SK-N-SH (cell line): ENCODE results near the gene DNAJA3. TPM values are rescaled to one million over a fixed set of nuclear protein-coding genes. Genes with fewer than 3 reads are reported as not detected.

ENCODE experiments used
- CTCF ChIA-PET: fragments of 300-600, 350-600 bp; formaldehyde crosslinking; extraction: SDS; loops from one replicate; lab custom pipeline; 2021; lab: Yijun Ruan, JAX
- POLR2A ChIA-PET: fragments of 350-600 bp; sonication (Branson Sonifier 250); formaldehyde crosslinking; extraction: SDS; loops from one replicate; lab custom pipeline; 2020; ENCODE audit warnings: antibody characterized with exemption, inconsistent platforms; lab: Yijun Ruan, JAX
- DNase-seq: peaks from one replicate; pipeline ENCODE4 v3.0.0; 2012
- H2AFZ ChIP-seq: fragments of 200-600 bp; sonication (generic); 2 replicates; pipeline ENCODE4 v1.8.1; 2016; ENCODE audit warnings: antibody characterized with exemption, mild to moderate bottlenecking, low read depth
- H3F3A ChIP-seq: fragments of 200-600 bp; sonication (generic); replicated peaks from 2 replicates; pipeline ENCODE3; 2016; ENCODE audit warnings: antibody characterized with exemption, mild to moderate bottlenecking; ENCODE audit not compliant: insufficient read depth
- H3K27ac ChIP-seq, 2 experiments: fragments of 200-500 bp in 1 of 2; fragments of 200-600 bp in 1 of 2; sonication (Bioruptor generic) in 1 of 2; sonication (generic), shearing (Covaris generic) in 1 of 2; 2 replicates each; pipeline versions ENCODE4 v1.5.1 to v1.6.1; 2014 to 2016; ENCODE audit warnings: low read depth in 2 of 2, inconsistent platforms in 1 of 2, low read length in 1 of 2, mild to moderate bottlenecking in 1 of 2, mixed read lengths in 1 of 2
- H3K27me3 ChIP-seq: fragments of 200-600 bp; sonication (generic), shearing (Covaris generic); 2 replicates; pipeline ENCODE4 v1.6.1; 2016; ENCODE audit warnings: mixed run types; ENCODE audit not compliant: insufficient read depth
- H3K36me3 ChIP-seq, 2 experiments: fragments of 200-500 bp in 1 of 2; fragments of 200-600 bp in 1 of 2; sonication (Bioruptor generic) in 1 of 2; sonication (generic) in 1 of 2; replicated peaks in 1 of 2; 2 replicates each; pipeline versions ENCODE3 to v1.5.1; 2014 to 2016; ENCODE audit warnings: low read length in 1 of 2, mild to moderate bottlenecking in 1 of 2; ENCODE audit not compliant: insufficient read depth in 2 of 2, control insufficient read depth in 1 of 2
- H3K4me1 ChIP-seq, 2 experiments: fragments of 200-500 bp in 1 of 2; fragments of 200-600 bp in 1 of 2; sonication (Bioruptor generic) in 1 of 2; sonication (generic), shearing (Covaris generic) in 1 of 2; 2 replicates each; pipeline versions ENCODE4 v1.5.1 to v1.6.1; 2014 to 2016; ENCODE audit warnings: low read depth in 1 of 2, low read length in 1 of 2, mixed run types in 1 of 2; ENCODE audit not compliant: insufficient read depth in 2 of 2, control insufficient read depth in 1 of 2
- H3K4me2 ChIP-seq: fragments of 200-600 bp; sonication (generic), shearing (Covaris generic); 2 replicates; pipeline ENCODE4 v1.6.1; 2017; ENCODE audit warnings: mixed run types
- H3K4me3 ChIP-seq, 2 experiments: fragments of 200-500 bp in 1 of 2; fragments of 200-600 bp in 1 of 2; sonication (Bioruptor generic) in 1 of 2; sonication (generic), shearing (Covaris generic) in 1 of 2; 2 replicates each; pipeline versions ENCODE4 v1.5.1 to v1.8.1; 2014 to 2016; ENCODE audit warnings: low read depth in 2 of 2, inconsistent platforms in 1 of 2, low read length in 1 of 2, mild to moderate bottlenecking in 1 of 2, mixed read lengths in 1 of 2, moderate library complexity in 1 of 2
- H3K79me2 ChIP-seq: fragments of 200-600 bp; sonication (generic); 2 replicates; pipeline ENCODE4 v1.8.1; 2017; ENCODE audit warnings: mild to moderate bottlenecking; ENCODE audit not compliant: insufficient read depth
- H3K9ac ChIP-seq: fragments of 200-600 bp; sonication (generic); 2 replicates; pipeline ENCODE4 v1.6.1; 2017; ENCODE audit warnings: mixed run types
- H3K9me2 ChIP-seq: fragments of 200-600 bp; sonication (generic); 2 replicates; pipeline ENCODE4 v1.6.1; 2017; ENCODE audit warnings: mixed run types
- H3K9me3 ChIP-seq: fragments of 200-600 bp; sonication (generic); 2 replicates; pipeline ENCODE4 v1.6.1; 2017; ENCODE audit warnings: mixed run types, mild to moderate bottlenecking, moderate library complexity
- H4K20me1 ChIP-seq: fragments of 200-600 bp; sonication (generic); 2 replicates; pipeline ENCODE4 v1.6.1; 2017; ENCODE audit warnings: mild to moderate bottlenecking, mixed run types; ENCODE audit not compliant: insufficient read depth
- CHD2 ChIP-seq: fragments of 150-350 bp; IDR thresholded peaks from 2 replicates; pipeline ENCODE4 v1.6.1; 2018; ENCODE audit warnings: low read length; ENCODE audit not compliant: partially characterized antibody
- ELF1 ChIP-seq: IDR thresholded peaks from 2 replicates; pipeline ENCODE4 v1.4.0; 2012
- EZH2phosphoT487 ChIP-seq: fragments of 200-600 bp; sonication (generic); IDR thresholded peaks from 2 replicates; pipeline ENCODE4 v1.6.1; 2017; ENCODE audit warnings: low read depth, mixed run types, mild to moderate bottlenecking, antibody characterized with exemption, moderate library complexity, borderline replicate concordance
- FOSL2 ChIP-seq: IDR thresholded peaks from 2 replicates; pipeline ENCODE4 v1.4.0; 2012; ENCODE audit warnings: low read depth, mild to moderate bottlenecking, moderate library complexity, borderline replicate concordance
- GATA2 ChIP-seq: sonication (generic); formaldehyde crosslinking; IDR thresholded peaks from 2 replicates; pipeline ENCODE4 v1.5.0; 2020; ENCODE audit warnings: mild to moderate bottlenecking, missing genetic modification reagents
- MXI1 ChIP-seq: IDR thresholded peaks from 2 replicates; pipeline ENCODE4 v1.6.1; 2012; ENCODE audit warnings: mild to moderate bottlenecking, low read depth, low read length, improper control_type of control experiment
- NFIC ChIP-seq: IDR thresholded peaks from 2 replicates; pipeline ENCODE4 v1.4.0; 2012; ENCODE audit warnings: borderline replicate concordance
- NRF1 ChIP-seq: IDR thresholded peaks from 2 replicates; pipeline ENCODE4 v1.6.1; 2012; ENCODE audit warnings: low read depth, mild to moderate bottlenecking, low read length
- POLR2AphosphoS5 ChIP-seq: IDR thresholded peaks from 2 replicates; pipeline ENCODE4 v1.6.1; 2012; ENCODE audit warnings: low read depth, low read length
- SIN3A ChIP-seq: IDR thresholded peaks from 2 replicates; pipeline ENCODE4 v1.6.1; 2012; ENCODE audit warnings: low read depth, mild to moderate bottlenecking, low read length, moderate library complexity, borderline replicate concordance
- SMC3 ChIP-seq: IDR thresholded peaks from 2 replicates; pipeline ENCODE4 v1.6.1; 2012; ENCODE audit warnings: low read depth, low read length, improper control_type of control experiment
- TAF1 ChIP-seq: IDR thresholded peaks from 2 replicates; pipeline ENCODE4 v1.6.1; 2012; ENCODE audit warnings: low read depth, mild to moderate bottlenecking, low read length, moderate library complexity, borderline replicate concordance
- TEAD4 ChIP-seq: IDR thresholded peaks from 2 replicates; pipeline ENCODE4 v1.4.0; 2012; ENCODE audit warnings: mild to moderate bottlenecking, borderline replicate concordance; ENCODE audit not compliant: insufficient read depth
- WGBS: methylation state at CpG from one replicate; pipeline ENCODE4 v1.1.6; 2017; ENCODE audit warnings: low lambda C conversion rate; 5-methylcytosine and 5-hydroxymethylcytosine counted together
- polyA plus RNA-seq, 3 experiments: library from polyadenylated mRNA; depleted of rRNA; stranded (reverse); fragments of >200 nt; gene quantifications; 2 replicates each; pipeline ENCODE4 v1.2.3, GENCODE V29; 2012
- TF ChIP-seq, protein P1 (sequence below): IDR thresholded peaks from 2 replicates; pipeline ENCODE4 v1.6.1; 2012; ENCODE audit warnings: mild to moderate bottlenecking, low read depth, low read length, moderate library complexity
- TF ChIP-seq, protein P2 (sequence below): fragments of 150-350 bp; IDR thresholded peaks from 2 replicates; pipeline ENCODE4 v1.6.1; 2017; ENCODE audit warnings: antibody characterized with exemption, low read length, low read depth, borderline replicate concordance
- TF ChIP-seq, protein P3 (sequence below): IDR thresholded peaks from 2 replicates; pipeline ENCODE4; 2012
- TF ChIP-seq, protein P4 (sequence below): fragments of 200-600 bp; sonication (generic); IDR thresholded peaks from 2 replicates; pipeline ENCODE4 v1.6.1; 2017; ENCODE audit warnings: antibody characterized with exemption, mild to moderate bottlenecking, moderate library complexity

The DNAJA3 gene
- polyA plus RNA-seq, 1 of the 3 experiments (the other 2 are of a cell fraction): 52.6 TPM

DNA sequence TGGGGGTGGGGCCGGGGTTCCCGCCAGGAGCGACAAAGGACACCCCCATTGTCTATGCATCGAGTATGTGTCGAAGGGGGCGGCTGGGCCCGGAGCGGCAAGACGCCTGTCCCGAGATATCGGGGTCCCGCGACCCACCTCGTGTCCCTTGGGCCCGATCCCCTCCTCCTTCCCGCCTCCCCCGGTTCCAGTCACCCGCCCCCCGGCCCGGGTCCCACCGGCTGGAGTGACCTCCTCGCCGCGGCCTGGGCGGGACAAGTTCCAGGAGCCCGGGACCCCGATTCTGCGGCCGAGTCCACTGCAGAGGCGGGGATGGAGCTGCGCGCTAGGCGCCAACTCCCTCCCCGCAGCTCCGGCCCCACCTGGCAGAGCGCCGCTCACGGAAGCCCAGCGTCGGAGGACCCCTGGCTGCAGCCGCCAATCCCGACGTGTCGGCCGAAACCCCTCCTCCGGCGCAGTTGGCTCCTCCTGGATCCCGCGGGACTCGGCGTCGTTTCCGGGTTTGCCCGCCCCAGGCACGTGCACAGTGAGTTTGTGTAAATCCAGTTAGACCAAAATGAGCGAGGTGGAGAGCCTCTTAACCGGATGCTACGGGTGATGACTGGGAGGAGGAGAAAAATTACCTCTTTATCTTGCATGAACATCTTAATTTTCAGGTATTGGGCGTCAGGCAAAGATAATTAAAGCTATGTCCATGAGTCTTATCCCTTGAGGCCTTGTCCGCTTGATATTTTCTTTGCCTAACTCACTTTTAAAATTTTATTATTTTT, 48.7 kb downstream of the DNAJA3 start, which contains the start of gene NMRAL1 (continued):
- TF ChIP-seq, protein P1, sequence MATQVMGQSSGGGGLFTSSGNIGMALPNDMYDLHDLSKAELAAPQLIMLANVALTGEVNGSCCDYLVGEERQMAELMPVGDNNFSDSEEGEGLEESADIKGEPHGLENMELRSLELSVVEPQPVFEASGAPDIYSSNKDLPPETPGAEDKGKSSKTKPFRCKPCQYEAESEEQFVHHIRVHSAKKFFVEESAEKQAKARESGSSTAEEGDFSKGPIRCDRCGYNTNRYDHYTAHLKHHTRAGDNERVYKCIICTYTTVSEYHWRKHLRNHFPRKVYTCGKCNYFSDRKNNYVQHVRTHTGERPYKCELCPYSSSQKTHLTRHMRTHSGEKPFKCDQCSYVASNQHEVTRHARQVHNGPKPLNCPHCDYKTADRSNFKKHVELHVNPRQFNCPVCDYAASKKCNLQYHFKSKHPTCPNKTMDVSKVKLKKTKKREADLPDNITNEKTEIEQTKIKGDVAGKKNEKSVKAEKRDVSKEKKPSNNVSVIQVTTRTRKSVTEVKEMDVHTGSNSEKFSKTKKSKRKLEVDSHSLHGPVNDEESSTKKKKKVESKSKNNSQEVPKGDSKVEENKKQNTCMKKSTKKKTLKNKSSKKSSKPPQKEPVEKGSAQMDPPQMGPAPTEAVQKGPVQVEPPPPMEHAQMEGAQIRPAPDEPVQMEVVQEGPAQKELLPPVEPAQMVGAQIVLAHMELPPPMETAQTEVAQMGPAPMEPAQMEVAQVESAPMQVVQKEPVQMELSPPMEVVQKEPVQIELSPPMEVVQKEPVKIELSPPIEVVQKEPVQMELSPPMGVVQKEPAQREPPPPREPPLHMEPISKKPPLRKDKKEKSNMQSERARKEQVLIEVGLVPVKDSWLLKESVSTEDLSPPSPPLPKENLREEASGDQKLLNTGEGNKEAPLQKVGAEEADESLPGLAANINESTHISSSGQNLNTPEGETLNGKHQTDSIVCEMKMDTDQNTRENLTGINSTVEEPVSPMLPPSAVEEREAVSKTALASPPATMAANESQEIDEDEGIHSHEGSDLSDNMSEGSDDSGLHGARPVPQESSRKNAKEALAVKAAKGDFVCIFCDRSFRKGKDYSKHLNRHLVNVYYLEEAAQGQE: peak; percentile 13; the same call in 1 of the 2 replicates
- peak; percentile 97 for TF ChIP-seq ELF1
- 0 out of 2 replicates have a peak, but pooled peaks have one; percentile 32 for TF ChIP-seq SIN3A
- TF ChIP-seq, protein P2, sequence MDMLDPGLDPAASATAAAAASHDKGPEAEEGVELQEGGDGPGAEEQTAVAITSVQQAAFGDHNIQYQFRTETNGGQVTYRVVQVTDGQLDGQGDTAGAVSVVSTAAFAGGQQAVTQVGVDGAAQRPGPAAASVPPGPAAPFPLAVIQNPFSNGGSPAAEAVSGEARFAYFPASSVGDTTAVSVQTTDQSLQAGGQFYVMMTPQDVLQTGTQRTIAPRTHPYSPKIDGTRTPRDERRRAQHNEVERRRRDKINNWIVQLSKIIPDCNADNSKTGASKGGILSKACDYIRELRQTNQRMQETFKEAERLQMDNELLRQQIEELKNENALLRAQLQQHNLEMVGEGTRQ: no peak; the same call in 1 of the 2 replicates
- TF ChIP-seq FOSL2: no peak
- TF ChIP-seq SMC3: no peak
- peak; percentile 28; the same call in 1 of the 2 replicates for TF ChIP-seq NRF1
- TF ChIP-seq POLR2AphosphoS5: peak; percentile 75
- TF ChIP-seq TEAD4: no peak

DNA sequence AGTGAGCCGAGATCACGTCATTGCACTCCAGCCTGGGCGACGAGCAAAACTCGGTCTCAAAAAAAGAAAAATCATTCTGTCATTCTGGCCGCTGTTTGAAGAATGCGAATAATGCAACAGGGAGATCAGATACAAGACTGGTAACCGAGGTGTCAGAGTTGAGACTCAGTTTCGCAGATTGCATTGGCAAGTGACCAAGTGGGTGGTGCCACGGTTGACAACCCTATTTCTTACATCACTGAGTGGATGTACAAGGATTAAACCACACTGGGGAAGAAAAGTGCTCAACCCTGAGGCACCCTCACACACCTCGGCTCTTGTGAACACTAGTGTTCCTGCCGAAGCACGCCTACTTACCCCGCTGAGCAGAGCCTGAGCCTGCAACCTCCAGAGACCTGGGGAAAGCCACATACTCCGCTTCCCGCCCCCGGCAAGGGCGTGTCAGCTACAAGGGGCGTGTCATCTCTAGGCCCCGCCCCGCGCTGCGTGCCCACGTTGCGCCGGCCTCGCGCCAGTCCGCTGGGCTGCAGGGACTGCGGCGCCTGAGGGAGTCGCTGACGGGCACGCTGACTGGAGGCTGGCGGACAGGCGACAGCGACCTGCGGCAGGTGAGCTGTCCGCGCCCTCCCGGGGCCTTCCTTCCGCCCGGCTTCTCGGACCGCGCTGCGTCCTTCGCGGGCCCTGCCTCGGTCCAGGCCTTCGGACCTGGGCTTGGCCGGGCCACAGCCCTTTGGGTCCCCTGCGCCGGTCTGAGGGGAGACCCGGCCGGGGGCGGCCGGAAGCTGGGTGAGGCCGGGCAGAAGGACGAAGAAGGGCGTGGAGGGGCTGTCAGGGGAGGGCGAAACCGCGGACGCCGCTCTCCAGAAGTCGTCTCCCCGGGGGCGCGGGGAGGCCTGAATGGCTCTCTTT, 50.5 kb downstream of the DNAJA3 start, which contains the start of gene HMOX2:
HMOX2 (plus strand) TSS at position 519 of the 909 bp plus-strand sequence. CDS start 29,127 bp downstream, outside the sequence.
- 60% methylated on average over 14 of the region's 70 CpGs for WGBS
- peaks cover 29% of the 10 kb centered on the region for H3F3A ChIP-seq
- no peaks in the 10 kb centered on the region for H3K9me3 ChIP-seq
- H3K36me3 ChIP-seq: peaks cover 0 to 13% of the 10 kb centered on the region in 2 experiments
- peak within 1 kb of the TSS; percentile 98 for H3K4me2 ChIP-seq
- H3K79me2 ChIP-seq: peaks cover 87% of the 10 kb centered on the region
- no peaks in the 10 kb centered on the region for H3K27me3 ChIP-seq
- H3K9me2 ChIP-seq: no peaks in the 10 kb centered on the region
- peak within 1 kb of the TSS; percentile 80 for H3K9ac ChIP-seq
- CTCF ChIA-PET: interaction anchor here (0.6 to 2.6 kb wide), 13 partner anchors 10 to 149 kb away, joined by 3 to 9 read pairs (median 3); partner anchors contain the start of gene CDIP1
- H4K20me1 ChIP-seq: no peaks in the 10 kb centered on the region
- DNase-seq: peak; percentile 94
- peak within 1 kb of the TSS; percentile 37 to 53; a peak in 2 of 4 replicates for H3K27ac ChIP-seq
- peaks cover 7 to 15% of the 10 kb centered on the region in 2 experiments; a peak in 2 of 4 replicates for H3K4me1 ChIP-seq
- POLR2A ChIA-PET: interaction anchor here (0.5 to 1.3 kb wide), 4 partner anchors 10 to 141 kb away, joined by 3 read pairs; no protein-coding TSS in a partner anchor
- H2AFZ ChIP-seq: peak within 1 kb of the TSS; percentile 85
- peak within 1 kb of the TSS; percentile 68 to 90 for H3K4me3 ChIP-seq
- peak; percentile 94 for TF ChIP-seq MXI1
- TF ChIP-seq, protein P3, sequence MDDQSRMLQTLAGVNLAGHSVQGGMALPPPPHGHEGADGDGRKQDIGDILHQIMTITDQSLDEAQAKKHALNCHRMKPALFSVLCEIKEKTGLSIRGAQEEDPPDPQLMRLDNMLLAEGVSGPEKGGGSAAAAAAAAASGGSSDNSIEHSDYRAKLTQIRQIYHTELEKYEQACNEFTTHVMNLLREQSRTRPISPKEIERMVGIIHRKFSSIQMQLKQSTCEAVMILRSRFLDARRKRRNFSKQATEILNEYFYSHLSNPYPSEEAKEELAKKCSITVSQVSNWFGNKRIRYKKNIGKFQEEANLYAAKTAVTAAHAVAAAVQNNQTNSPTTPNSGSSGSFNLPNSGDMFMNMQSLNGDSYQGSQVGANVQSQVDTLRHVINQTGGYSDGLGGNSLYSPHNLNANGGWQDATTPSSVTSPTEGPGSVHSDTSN: peak; percentile 25; the same call in 1 of the 2 replicates
- no peak for TF ChIP-seq TEAD4
- TF ChIP-seq EZH2phosphoT487: no peak
- peak; percentile 64 for TF ChIP-seq NRF1
- peak; percentile 25; the same call in 1 of the 2 replicates for TF ChIP-seq GATA2 (CRISPR knock-in tag)
- peak; percentile 21; the same call in 1 of the 2 replicates for TF ChIP-seq NFIC
- TF ChIP-seq, protein P4, sequence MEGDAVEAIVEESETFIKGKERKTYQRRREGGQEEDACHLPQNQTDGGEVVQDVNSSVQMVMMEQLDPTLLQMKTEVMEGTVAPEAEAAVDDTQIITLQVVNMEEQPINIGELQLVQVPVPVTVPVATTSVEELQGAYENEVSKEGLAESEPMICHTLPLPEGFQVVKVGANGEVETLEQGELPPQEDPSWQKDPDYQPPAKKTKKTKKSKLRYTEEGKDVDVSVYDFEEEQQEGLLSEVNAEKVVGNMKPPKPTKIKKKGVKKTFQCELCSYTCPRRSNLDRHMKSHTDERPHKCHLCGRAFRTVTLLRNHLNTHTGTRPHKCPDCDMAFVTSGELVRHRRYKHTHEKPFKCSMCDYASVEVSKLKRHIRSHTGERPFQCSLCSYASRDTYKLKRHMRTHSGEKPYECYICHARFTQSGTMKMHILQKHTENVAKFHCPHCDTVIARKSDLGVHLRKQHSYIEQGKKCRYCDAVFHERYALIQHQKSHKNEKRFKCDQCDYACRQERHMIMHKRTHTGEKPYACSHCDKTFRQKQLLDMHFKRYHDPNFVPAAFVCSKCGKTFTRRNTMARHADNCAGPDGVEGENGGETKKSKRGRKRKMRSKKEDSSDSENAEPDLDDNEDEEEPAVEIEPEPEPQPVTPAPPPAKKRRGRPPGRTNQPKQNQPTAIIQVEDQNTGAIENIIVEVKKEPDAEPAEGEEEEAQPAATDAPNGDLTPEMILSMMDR: peak; percentile 53
- peak; percentile 81 for TF ChIP-seq CHD2
- TF ChIP-seq POLR2AphosphoS5: peak; percentile 78; the same call in 1 of the 2 replicates
- no peak for TF ChIP-seq SMC3
- peak; percentile 77 for TF ChIP-seq TAF1
